Stimulated activated CD4-positive, alpha-beta T cell treated with anti-CD3 and anti-CD28 coated beads, Interleukin-15, amount 100 ng/mL, for 48 hours (primary cell): ENCODE results near the gene LAX1.

Experiments used
- DNase-seq, 2 donors: peaks; one replicate each; pipeline ENCODE4 v3.0.0-alpha.2; 2020; ENCODE audit warnings: low read depth in 2 of 2

The LAX1 gene

GRCh38 chr1:203813581-203814341 is 48.8 kb downstream of the LAX1 start:
- no peak for DNase-seq

GRCh38 chr1:203818399-203818798 is 53.4 kb downstream of the LAX1 start:
- DNase-seq = no peak

GRCh38 chr1:203823306-203823705 is 58.3 kb downstream of the LAX1 start:
- DNase-seq = no peak
